Fibroblast of upper back skin (primary cell): ENCODE measurements around the gene SVEP1.

ENCODE experiments used
- DNase-seq: peaks from one replicate; pipeline ENCODE4 v3.0.0-alpha.2; 2013

Gene SVEP1

DNA sequence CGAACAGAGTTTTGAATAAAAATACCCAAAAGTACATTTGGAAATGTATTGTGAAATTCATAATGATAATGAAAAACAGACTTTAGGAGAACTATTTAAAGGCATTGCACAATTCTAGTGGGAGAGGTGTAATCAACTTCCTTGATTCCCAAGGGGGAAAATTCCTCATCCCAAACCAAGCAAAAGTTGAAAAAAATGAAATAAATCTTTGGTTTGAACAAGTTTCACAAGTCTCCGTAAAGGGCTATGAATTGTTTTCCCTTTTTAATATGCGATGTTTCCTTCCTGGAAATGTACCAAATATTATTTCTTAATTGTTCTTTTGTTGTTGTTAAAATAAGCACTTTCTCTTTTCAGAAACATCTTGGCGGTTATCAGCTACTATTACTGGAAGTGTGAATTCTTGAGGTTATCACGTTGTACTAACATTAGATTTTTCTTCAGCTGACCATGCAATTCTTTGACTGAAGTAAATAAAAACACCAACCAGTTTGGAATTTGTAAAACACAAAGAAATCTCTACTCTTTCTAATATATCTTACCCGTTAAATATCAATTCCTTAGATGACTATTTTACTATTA is 59.3 kb downstream of the SVEP1 start:
- DNase-seq = peak; percentile 89

DNA sequence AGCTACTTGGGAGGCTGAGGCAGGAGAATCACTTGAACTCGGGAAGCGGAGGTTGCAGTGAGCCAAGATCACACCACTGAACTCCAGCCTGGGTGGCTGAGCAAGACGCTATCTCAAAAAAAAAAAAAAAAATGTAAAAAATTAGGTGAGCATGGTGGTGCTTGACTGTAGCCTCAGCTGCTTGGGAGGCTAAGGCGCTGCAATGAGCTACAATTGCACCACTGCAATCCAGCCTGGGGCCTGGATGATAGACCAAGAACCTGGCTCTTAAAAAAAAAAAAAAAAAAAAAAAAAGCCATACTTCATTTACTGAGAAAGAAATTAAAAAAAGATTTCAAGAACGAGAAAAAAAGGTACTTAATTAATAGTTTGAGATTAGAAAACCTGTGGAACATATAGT is 62.1 kb downstream of the SVEP1 start:
- no peak for DNase-seq

GRCh38 chr9:110514897-110515296 is 64.6 kb downstream of the SVEP1 start:
- DNase-seq = no peak

- DNase-seq = no peak
These were observed 66.7 kb downstream of the SVEP1 start for GRCh38 chr9:110512817-110513216.

DNA sequence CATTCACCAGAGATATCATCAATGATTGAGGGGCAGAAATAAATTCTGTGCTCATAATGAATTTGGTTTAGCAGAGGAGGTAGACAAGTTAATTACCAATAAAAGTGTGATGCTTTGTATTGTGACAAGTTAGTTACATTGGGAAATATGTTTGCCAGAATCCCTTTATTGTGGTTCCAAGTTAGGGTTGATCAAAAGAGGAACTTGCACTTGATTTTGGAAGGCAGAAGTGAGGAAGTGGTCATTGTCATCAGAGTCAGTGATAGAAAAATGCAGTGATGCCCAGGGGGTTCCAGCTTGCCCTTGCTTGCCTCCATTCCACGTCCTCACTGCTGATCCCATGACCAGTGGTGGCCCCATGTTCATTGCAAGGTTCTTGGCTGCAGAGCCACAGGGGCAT is 69.7 kb downstream of the SVEP1 start:
- DNase-seq = no peak

DNA sequence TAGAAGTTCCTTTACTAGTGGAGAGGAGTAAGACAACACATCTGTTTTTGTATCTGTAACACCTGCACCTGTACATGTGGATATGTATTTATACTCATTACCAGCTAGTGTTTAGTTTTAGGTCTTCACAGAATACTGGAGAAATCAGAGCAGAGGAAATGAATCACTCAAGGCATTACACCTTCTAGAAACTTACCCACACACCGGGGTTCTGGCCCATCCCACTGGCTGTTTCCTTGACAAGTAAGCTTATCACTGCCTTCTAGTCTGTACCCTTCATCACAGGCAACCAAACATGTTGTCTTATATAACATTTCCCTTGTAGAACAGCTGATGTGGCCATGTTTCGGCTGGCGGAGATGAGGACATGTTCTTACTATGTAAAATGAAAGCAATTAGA is 76.7 kb downstream of the SVEP1 start:
- no peak for DNase-seq

GRCh38 chr9:110499608-110500007 is 79.9 kb downstream of the SVEP1 start:
- DNase-seq = no peak

GRCh38 chr9:110487196-110487595 is 92.3 kb downstream of the SVEP1 start:
- DNase-seq = no peak

- DNase-seq = peak; percentile 8
These were observed 93.3 kb downstream of the SVEP1 start for GRCh38 chr9:110486218-110486617.

- no peak for DNase-seq
These were observed 100.1 kb downstream of the SVEP1 start for GRCh38 chr9:110479481-110479880.

DNA sequence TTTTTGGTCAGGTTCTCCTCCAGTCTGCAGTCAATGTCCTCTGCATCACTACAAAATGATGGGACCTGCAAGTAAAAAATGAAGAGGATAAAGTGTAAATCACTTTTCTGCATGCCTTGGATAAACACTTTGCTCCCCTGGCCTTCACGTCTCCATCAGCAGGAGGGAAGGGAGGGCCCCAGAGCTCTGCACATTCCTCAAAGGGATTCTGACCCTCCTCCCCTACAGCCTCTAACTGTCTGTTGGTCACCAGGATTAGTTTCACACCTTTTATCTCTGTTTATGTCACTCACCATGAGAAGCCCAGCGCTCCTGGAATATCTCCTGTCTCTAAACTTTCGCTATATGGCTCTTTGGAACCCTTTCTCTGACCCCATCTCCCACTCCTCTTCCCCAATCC is 103.3 kb downstream of the SVEP1 start:
- no peak for DNase-seq

DNA sequence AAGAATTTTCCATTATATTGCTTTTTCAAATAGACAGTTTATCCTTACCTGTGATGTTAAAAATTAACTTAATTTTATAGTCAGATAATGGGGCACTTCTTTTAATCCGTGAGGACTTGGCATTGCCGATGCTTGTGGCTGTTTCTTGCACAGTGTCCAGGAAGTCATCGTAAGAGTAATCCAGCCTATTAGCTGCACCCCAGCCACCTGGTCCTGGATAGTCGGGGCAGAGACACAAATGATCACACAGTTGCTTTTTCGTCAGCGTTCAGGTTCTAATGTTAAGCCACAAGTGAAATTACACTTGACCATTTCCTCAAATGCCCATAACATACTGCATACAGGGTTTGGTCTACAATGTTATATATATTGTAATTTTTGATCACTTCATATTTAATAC is 107.4 kb downstream of the SVEP1 start:
- no peak for DNase-seq

GRCh38 chr9:110468950-110469349 is 110.6 kb downstream of the SVEP1 start:
- no peak for DNase-seq

- no peak for DNase-seq
These were observed 114.4 kb downstream of the SVEP1 start for GRCh38 chr9:110465190-110465589.

- DNase-seq = no peak
These were observed 115.2 kb downstream of the SVEP1 start for GRCh38 chr9:110464321-110464720.

- DNase-seq = no peak
These were observed 116.0 kb downstream of the SVEP1 start for GRCh38 chr9:110463499-110463898.

DNA sequence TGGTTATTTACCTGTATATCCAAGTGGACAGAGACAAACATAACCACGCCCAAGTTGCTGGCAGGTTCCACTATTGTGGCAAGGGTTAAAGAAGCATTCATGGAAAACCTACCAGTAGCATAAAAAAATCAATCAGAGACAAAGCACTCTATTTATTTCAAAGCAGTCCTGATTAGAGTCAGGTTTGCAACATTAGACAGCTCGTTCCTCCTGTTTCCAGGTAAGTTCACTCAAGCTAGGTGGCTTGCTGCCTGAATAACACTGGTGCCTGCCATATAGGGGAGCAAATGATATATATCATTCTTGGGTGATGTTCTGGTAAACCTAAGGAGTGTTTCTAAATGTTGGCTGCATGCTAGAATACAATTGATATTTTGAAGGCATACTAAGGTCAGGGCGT is 122.3 kb downstream of the SVEP1 start:
- DNase-seq = no peak

DNA sequence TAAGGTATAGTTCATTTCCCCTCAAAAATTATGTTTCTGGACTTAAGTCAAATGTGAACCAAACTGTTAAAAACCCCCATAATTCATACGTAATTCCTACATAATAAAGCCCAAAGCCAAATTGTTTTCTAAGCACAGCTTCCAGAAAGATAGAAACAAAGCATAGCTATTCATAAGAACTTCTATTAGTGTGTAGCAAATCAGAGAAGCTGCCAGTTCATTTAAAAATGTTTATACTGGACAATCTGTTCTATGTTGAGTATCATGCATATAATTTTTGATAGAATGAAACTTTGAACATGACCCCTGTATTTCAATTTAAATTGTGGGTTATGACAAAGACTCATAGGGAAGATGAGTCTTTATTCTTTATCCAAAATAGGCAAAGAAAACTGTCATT is 122.9 kb downstream of the SVEP1 start:
- no peak for DNase-seq

DNA sequence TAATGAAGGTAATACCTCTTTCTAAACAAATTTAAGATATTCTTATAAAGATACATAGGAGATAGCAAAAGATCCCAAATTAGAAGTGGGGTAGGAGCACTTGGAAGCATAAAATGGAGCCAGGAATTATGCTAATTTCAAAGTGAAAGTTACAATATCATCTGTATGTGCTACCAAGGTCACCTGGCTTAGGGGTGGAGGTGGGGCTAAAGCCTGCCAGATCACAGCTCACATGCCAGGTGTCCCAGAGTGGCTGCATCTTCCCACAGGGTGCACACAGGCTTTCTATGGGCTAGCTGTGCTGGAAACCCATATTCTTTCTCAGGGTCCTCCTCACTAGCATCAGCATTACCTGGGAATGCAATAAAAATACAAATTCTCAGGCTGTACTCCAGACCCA is 123.7 kb downstream of the SVEP1 start:
- no peak for DNase-seq

- peak; percentile 25 for DNase-seq
These were observed 127.2 kb downstream of the SVEP1 start for GRCh38 chr9:110452227-110452801.

GRCh38 chr9:110451726-110452125 is 127.8 kb downstream of the SVEP1 start:
- no peak for DNase-seq

DNA sequence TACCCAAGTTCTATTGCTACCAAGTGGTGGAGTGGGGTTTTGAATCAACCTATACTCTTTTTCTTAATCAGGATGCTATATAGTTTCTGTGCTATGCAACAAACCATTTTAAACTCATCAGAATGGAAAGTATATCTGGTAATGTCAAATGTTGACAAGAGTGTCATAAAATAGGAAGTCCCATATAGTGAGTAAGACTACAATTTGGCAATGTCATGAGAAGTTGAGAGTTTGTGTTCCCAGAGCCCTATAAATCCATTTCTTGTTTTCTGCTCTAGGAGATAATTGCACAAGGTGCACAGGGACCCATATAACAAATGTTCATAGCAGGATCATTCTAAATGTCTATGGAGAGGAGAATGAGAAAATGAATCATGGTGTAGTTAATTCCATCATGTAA is 132.1 kb downstream of the SVEP1 start:
- no peak for DNase-seq

DNA sequence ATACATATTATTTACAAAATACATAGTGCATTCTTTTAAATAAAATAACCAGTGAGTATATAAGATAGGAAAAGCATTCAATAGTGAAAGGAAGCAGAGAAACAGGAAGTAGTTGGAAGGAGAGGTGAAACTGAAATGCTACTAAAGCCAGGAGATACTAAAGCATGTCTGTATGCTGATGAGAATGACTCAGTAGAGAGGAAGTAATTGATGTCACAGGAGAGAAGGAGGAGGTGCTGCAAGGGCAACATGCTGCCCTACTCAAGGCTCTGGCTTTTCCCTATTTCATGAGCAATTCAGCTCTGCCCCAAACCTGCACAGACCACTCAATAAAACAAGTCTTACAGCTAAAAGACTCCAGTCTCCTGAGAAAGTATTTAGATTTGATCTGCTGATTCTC is 133.4 kb downstream of the SVEP1 start:
- no peak for DNase-seq

GRCh38 chr9:110444911-110445310 is 134.6 kb downstream of the SVEP1 start:
- DNase-seq = peak; percentile 78

GRCh38 chr9:110443866-110444220 is 135.7 kb downstream of the SVEP1 start:
- peak; percentile 70 for DNase-seq
